Subcutaneous preadipocyte (primary cell): Measurements from ENCODE around the gene COX18. TPM values are rescaled to one million over a fixed set of nuclear protein-coding genes. Genes with fewer than 3 reads are reported as not detected.

Experiments used
- small RNA-seq: library from RNA; depleted of rRNA; stranded (forward); fragments of <200 nt; gene quantifications from one replicate; pipeline ENCODE3, GENCODE V24; 2012
- total RNA-seq: library from RNA; depleted of rRNA; stranded (reverse); fragments of >200 nt; gene quantifications from 2 replicates; pipeline ENCODE4 v1.2.3, GENCODE V29; 2012

Gene COX18, protein sequence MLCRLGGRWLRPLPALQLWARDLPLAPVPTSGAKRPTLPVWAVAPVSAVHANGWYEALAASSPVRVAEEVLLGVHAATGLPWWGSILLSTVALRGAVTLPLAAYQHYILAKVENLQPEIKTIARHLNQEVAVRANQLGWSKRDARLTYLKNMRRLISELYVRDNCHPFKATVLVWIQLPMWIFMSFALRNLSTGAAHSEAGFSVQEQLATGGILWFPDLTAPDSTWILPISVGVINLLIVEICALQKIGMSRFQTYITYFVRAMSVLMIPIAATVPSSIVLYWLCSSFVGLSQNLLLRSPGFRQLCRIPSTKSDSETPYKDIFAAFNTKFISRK
- 24.6 and 34.4 TPM in 2 replicates for total RNA-seq

DNA sequence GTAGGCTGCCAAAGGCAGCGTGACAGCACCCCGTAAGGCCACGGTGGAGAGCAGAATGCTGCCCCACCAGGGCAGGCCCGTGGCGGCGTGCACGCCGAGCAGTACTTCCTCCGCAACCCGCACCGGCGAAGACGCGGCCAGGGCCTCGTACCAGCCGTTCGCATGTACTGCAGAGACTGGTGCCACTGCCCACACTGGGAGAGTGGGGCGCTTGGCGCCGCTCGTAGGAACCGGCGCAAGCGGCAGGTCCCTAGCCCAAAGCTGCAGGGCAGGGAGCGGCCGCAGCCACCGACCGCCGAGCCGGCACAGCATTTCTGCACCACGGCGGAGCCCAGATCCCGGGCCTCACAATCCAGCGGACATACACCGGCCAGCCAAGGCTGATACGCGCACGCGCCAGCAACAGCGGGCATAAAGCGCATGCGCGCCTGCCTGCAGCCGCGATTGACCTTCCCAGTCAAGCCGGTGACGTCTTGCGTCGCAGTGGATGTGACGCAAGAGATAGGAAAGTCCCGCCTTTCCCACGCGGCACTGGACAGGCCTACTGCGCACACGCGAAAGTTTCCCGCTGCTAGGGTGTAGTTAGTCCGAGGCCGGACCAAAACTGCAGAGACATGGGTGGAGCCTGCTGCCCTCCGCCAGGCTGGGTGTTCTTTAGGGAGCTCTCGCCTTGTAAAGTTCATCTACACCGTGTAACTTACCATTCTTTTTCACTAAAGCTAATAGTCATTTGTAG, at the start of gene COX18:
COX18 (minus strand) TSS at position 379 of the 736 bp plus-strand sequence; CDS start at position 312, 67 bp downstream.

Small RNA genes lying within 50 kb of the gene (small RNA-seq; reads per million reads assigned to genes)
- not detected for gene RNU6ATAC5P

Other genes with a start within 250 kb of the COX18 start
- 58.1 and 76.2 TPM in 2 replicates for gene ANKRD17, start 189.1 kb upstream of the COX18 start, total RNA-seq